ENCODE measurements around the gene TACR1.

Gene TACR1

DNA sequence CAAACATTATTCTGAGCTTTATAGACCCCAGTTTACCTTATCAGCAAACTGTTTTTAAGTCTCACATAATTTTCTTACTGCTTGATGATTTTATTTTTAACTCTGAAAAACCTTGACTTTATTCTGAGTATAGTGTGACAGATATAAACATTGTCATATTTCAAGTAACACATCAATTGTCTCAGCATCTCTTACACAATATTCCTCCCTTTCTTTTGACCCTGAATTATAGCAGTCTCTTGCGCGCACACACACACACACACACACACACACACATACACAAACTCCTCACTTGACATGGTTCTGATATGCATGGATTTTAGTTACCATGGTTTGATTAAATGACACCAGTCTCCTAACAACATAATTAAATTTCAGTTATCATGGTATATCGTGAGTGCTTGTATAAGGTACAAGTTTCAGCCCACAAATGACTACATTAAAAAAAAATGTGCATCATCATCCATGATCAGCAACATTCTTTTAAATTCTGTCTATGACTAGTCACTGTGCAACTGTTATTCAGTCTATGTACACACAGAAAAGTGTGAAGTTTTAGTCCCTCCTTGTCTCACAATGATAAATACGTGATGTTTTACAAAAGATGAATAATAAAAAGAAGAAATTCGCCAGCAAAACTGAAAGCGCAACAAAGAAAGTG, 39.5 kb upstream of the TACR1 start:
- TF ChIP-seq, protein P1, sequence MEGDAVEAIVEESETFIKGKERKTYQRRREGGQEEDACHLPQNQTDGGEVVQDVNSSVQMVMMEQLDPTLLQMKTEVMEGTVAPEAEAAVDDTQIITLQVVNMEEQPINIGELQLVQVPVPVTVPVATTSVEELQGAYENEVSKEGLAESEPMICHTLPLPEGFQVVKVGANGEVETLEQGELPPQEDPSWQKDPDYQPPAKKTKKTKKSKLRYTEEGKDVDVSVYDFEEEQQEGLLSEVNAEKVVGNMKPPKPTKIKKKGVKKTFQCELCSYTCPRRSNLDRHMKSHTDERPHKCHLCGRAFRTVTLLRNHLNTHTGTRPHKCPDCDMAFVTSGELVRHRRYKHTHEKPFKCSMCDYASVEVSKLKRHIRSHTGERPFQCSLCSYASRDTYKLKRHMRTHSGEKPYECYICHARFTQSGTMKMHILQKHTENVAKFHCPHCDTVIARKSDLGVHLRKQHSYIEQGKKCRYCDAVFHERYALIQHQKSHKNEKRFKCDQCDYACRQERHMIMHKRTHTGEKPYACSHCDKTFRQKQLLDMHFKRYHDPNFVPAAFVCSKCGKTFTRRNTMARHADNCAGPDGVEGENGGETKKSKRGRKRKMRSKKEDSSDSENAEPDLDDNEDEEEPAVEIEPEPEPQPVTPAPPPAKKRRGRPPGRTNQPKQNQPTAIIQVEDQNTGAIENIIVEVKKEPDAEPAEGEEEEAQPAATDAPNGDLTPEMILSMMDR (IDR thresholded peaks at IDR 0.05), result no peak
- no peak overlapping the region for H3K27ac ChIP-seq
- H3K79me2 ChIP-seq, result no peaks in the 10 kb centered on the region
- H3K9me3 ChIP-seq (ENCODE audit: control insufficient read depth, low read length), result no peaks in the 10 kb centered on the region
- H3K4me1 ChIP-seq, result no peaks in the 10 kb centered on the region
- H3K4me2 ChIP-seq (ENCODE audit: low read length), result no peak overlapping the region
- H3K36me3 ChIP-seq (ENCODE audit: control insufficient read depth, insufficient read depth, low read length), result no peaks in the 10 kb centered on the region
- no peak overlapping the region for H3K9ac ChIP-seq
- H3K4me3 ChIP-seq (ENCODE audit: low read depth, low read length), result no peak overlapping the region
- no peak overlapping the region for H2AFZ ChIP-seq
- no peaks in the 10 kb centered on the region for H3K27me3 ChIP-seq (ENCODE audit: control insufficient read depth, insufficient read depth, low read length)

DNA sequence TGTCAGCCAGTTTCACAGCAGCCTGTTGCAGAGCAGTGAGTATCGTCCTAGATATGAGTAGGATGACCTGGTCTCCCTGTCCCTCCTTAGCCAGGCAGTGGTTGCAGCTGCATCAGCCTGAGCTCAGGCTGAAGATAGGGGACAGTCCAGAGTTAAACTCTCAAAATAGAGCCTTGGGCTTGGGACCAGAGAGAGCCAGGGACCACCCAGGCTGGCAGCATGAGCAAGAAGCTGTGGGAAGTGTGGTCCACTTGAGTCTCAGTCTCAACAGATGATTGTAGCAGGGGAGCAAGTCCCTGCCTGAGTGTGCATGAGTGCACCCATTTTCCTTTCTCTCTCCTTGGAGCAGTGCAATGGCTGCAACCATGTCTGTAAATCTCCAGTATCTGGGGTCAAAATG, 38.0 kb upstream of the TACR1 start:
- Histone ChIP-seq H3K9me3 (ENCODE audit: control insufficient read depth, low read length) (no peaks in the 10 kb centered on the region), H3K9ac (no peak overlapping the region), H3K79me2 (no peaks in the 10 kb centered on the region), H3K4me3 (ENCODE audit: low read depth, low read length) (no peak overlapping the region), H3K36me3 (ENCODE audit: control insufficient read depth, insufficient read depth, low read length) (no peaks in the 10 kb centered on the region), H3K4me1 (no peaks in the 10 kb centered on the region), H2AFZ (no peak overlapping the region), H3K4me2 (ENCODE audit: low read length) (no peak overlapping the region), H3K27me3 (ENCODE audit: control insufficient read depth, insufficient read depth, low read length) (no peaks in the 10 kb centered on the region), H3K27ac (no peak overlapping the region)
- TF ChIP-seq, protein P1 (IDR thresholded peaks at IDR 0.05), result no peak

DNA sequence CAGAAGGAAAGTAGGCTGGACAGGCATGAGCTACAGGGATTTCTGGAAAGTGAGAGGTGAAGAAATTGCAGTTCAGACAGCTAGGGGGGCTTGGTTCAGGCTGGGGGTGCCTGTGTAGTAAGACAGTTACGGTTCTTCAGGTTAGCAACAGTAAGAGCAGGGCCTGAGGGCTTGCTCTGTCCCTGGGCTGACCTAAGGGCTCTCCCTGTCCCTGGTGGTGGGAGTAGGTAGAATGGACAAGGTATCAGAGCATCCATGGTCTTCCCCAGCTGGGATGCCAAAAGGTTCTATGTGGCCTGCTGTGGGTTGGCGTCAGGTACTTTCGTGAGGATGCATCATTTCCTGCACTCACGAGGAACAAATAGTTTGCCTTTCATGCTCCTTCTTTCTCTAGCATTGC, 34.6 kb upstream of the TACR1 start:
- no peaks in the 10 kb centered on the region for H3K79me2 ChIP-seq
- H3K4me3 ChIP-seq (ENCODE audit: low read depth, low read length), result no peak overlapping the region
- no peak overlapping the region for H2AFZ ChIP-seq
- no peak overlapping the region for H3K4me2 ChIP-seq (ENCODE audit: low read length)
- no peak overlapping the region for H3K27ac ChIP-seq
- H3K9me3 ChIP-seq (ENCODE audit: control insufficient read depth, low read length), result no peaks in the 10 kb centered on the region
- TF ChIP-seq, protein P1 (IDR thresholded peaks at IDR 0.05), result no peak
- no peak overlapping the region for H3K9ac ChIP-seq
- H3K36me3 ChIP-seq (ENCODE audit: control insufficient read depth, insufficient read depth, low read length), result no peaks in the 10 kb centered on the region
- no peaks in the 10 kb centered on the region for H3K27me3 ChIP-seq (ENCODE audit: control insufficient read depth, insufficient read depth, low read length)
- H3K4me1 ChIP-seq, result no peaks in the 10 kb centered on the region

DNA sequence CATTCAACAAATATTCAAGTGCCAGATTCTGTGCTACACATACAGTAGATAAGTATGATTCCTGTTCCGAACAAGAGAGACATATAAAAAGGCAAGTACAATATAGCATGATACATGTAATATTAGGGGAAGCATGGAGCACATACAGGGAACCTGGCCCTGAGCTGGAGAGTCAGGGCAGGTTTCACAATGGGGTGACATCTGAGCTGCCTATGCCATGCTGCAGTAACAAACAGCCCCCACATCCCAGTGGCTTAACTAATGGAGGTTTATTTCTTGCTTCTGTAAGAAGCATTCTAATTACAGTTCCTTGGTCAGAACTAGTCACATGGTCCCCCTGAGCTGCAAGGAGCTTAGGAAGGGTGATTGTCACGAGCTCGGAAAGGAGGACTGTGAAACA, 27.3 kb upstream of the TACR1 start:
- TF ChIP-seq, protein P1 (IDR thresholded peaks at IDR 0.05), result no peak
- Histone ChIP-seq H3K27ac (no peak overlapping the region), H3K27me3 (ENCODE audit: control insufficient read depth, insufficient read depth, low read length) (no peaks in the 10 kb centered on the region), H3K4me2 (ENCODE audit: low read length) (no peak overlapping the region), H2AFZ (no peak overlapping the region), H3K36me3 (ENCODE audit: control insufficient read depth, insufficient read depth, low read length) (no peaks in the 10 kb centered on the region), H3K79me2 (no peaks in the 10 kb centered on the region), H3K9me3 (ENCODE audit: control insufficient read depth, low read length) (no peaks in the 10 kb centered on the region), H3K4me1 (no peaks in the 10 kb centered on the region), H3K4me3 (ENCODE audit: low read depth, low read length) (no peak overlapping the region), H3K9ac (no peak overlapping the region)

DNA sequence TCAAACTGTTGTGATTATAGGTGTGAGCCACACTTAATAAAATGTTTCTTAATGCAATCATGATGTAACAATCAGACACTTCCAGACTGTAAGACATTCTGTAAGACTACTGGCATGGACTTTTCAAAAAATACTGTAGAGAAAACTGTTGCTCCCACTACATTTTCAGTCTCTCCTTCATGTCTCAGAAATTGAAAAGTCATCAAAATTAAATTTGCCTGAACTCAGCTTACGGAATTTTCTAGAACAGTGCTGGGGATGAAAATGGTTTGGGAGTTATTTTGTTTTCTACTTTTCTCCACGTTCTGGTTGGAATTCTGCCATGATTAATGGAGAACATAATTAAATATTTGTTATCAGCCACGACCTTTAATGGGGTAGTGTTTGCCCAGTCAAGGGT, 26.8 kb upstream of the TACR1 start:
- Histone ChIP-seq H3K4me2 (ENCODE audit: low read length) (no peak overlapping the region), H3K79me2 (no peaks in the 10 kb centered on the region), H3K27me3 (ENCODE audit: control insufficient read depth, insufficient read depth, low read length) (no peaks in the 10 kb centered on the region), H2AFZ (no peak overlapping the region), H3K9me3 (ENCODE audit: control insufficient read depth, low read length) (no peaks in the 10 kb centered on the region), H3K9ac (no peak overlapping the region), H3K36me3 (ENCODE audit: control insufficient read depth, insufficient read depth, low read length) (no peaks in the 10 kb centered on the region), H3K4me1 (no peaks in the 10 kb centered on the region), H3K4me3 (ENCODE audit: low read depth, low read length) (no peak overlapping the region), H3K27ac (no peak overlapping the region)
- TF ChIP-seq, protein P1 (IDR thresholded peaks at IDR 0.05), result no peak

All from parathyroid adenoma (tissue), 2 donors.